ENCODE measurements around the gene HRCT1. TPM values are rescaled to one million over a fixed set of nuclear protein-coding genes. Genes with fewer than 3 reads are reported as not detected.
"Not testable (repeated sequence)": the region's sequence is repeated elsewhere in the genome, so short reads cannot be mapped to it uniquely, and the experiment has no call there.

Gene HRCT1
- total RNA-seq, 6 donors from 2014 or later, result 2.1 to 19.1 (median 10.6) TPM

GRCh38 chr9:35930521-35930920, 24.5 kb downstream of the HRCT1 start:
- no peaks in the 10 kb centered on the region for H3K36me3 ChIP-seq
- no peak overlapping the region for H3K27ac ChIP-seq
- ATAC-seq (ENCODE audit: low FRiP score in 2 of 2), result no peak
- H3K27me3 ChIP-seq, result no peaks in the 10 kb centered on the region
- H3K9me3 ChIP-seq, result no peaks in the 10 kb centered on the region
- no peak for TF ChIP-seq POLR2A (IDR thresholded peaks at IDR 0.05)
- no peak for TF ChIP-seq CTCF (IDR thresholded peaks at IDR 0.05)
- no peak for TF ChIP-seq EP300 (IDR thresholded peaks at IDR 0.05)
- no peak for TF ChIP-seq POLR2AphosphoS5 (IDR thresholded peaks at IDR 0.05)
- H3K4me1 ChIP-seq, result peaks cover 0 to 10% (median 10%) of the 10 kb centered on the region in 4 donors
- DNase-seq, result no peak
- no peak overlapping the region for H3K4me3 ChIP-seq

GRCh38 chr9:35930989-35931388, 25.0 kb downstream of the HRCT1 start:
- no peak overlapping the region for H3K27ac ChIP-seq
- no peak overlapping the region for H3K4me3 ChIP-seq
- no peaks in the 10 kb centered on the region for H3K27me3 ChIP-seq
- ATAC-seq (ENCODE audit: low FRiP score in 2 of 2), result no peak
- H3K9me3 ChIP-seq, result no peaks in the 10 kb centered on the region
- H3K36me3 ChIP-seq, result no peaks in the 10 kb centered on the region
- TF ChIP-seq EP300 (IDR thresholded peaks at IDR 0.05) (no peak), POLR2A (IDR thresholded peaks at IDR 0.05) (no peak), CTCF (IDR thresholded peaks at IDR 0.05) (no peak), POLR2AphosphoS5 (IDR thresholded peaks at IDR 0.05) (no peak)
- peaks cover 0 to 10% (median 10%) of the 10 kb centered on the region in 4 donors for H3K4me1 ChIP-seq
- 95 to 97% methylated on average over 3 of the region's 3 CpGs for WGBS, 2 donors
- DNase-seq, result no peak

GRCh38 chr9:35932735-35933134, 26.7 kb downstream of the HRCT1 start:
- ATAC-seq (ENCODE audit: low FRiP score in 2 of 2) (no peak), DNase-seq (no peak)
- no peaks in the 10 kb centered on the region for H3K36me3 ChIP-seq
- no peaks in the 10 kb centered on the region for H3K9me3 ChIP-seq
- peaks cover 0 to 10% (median 10%) of the 10 kb centered on the region in 4 donors for H3K4me1 ChIP-seq
- no peaks in the 10 kb centered on the region for H3K27me3 ChIP-seq
- no peak for TF ChIP-seq POLR2AphosphoS5 (IDR thresholded peaks at IDR 0.05)
- no peak for TF ChIP-seq CTCF (IDR thresholded peaks at IDR 0.05)
- no peak for TF ChIP-seq POLR2A (IDR thresholded peaks at IDR 0.05)
- no peak for TF ChIP-seq EP300 (IDR thresholded peaks at IDR 0.05)
- WGBS, 2 donors, result 73 to 74% methylated on average over 3 of the region's 3 CpGs
- H3K4me3 ChIP-seq, result no peak overlapping the region
- peak overlapping the region in 1 of 4 donors; percentile 16 for H3K27ac ChIP-seq

GRCh38 chr9:35933550-35934067, 27.6 kb downstream of the HRCT1 start:
- WGBS, 2 donors, result 56 to 63% methylated on average over 4 of the region's 4 CpGs
- peak overlapping the region in 2 of 4 donors; percentile 16 to 27 for H3K27ac ChIP-seq
- ATAC-seq (ENCODE audit: low FRiP score in 2 of 2) (no peak), DNase-seq (no peak)
- no peaks in the 10 kb centered on the region for H3K9me3 ChIP-seq
- H3K4me1 ChIP-seq, result peaks cover 0 to 10% (median 10%) of the 10 kb centered on the region in 4 donors
- no peak overlapping the region for H3K4me3 ChIP-seq
- no peaks in the 10 kb centered on the region for H3K36me3 ChIP-seq
- H3K27me3 ChIP-seq, result no peaks in the 10 kb centered on the region
- no peak for TF ChIP-seq EP300 (IDR thresholded peaks at IDR 0.05)
- no peak for TF ChIP-seq CTCF (IDR thresholded peaks at IDR 0.05)
- no peak for TF ChIP-seq POLR2AphosphoS5 (IDR thresholded peaks at IDR 0.05)
- TF ChIP-seq POLR2A (IDR thresholded peaks at IDR 0.05), result no peak

GRCh38 chr9:35934069-35934468, 28.1 kb downstream of the HRCT1 start:
- peaks cover 0 to 10% (median 10%) of the 10 kb centered on the region in 4 donors for H3K4me1 ChIP-seq
- H3K9me3 ChIP-seq; H3K36me3 ChIP-seq; H3K27me3 ChIP-seq; H3K27ac ChIP-seq; ATAC-seq (ENCODE audit: low FRiP score in 2 of 2); H3K4me3 ChIP-seq; DNase-seq: not testable (repeated sequence)
- 78 to 94% methylated on average over 6 of the region's 6 CpGs for WGBS, 2 donors

Data from upper lobe of left lung (tissue), 6 donors.